ENCODE results near the gene RGS10.
"Not testable (repeated sequence)": the region's sequence is repeated elsewhere in the genome, so short reads cannot be mapped to it uniquely, and the experiment has no call there.

RGS10 gene

GRCh38 chr10:119542357-119542987 lies at the start of gene RGS10:
RGS10 (minus strand) TSS chr10:119542719; CDS start chr10:119542638, 81 bp downstream.
- H3K9me3 ChIP-seq (ENCODE audit: control insufficient read depth, low read depth, low read length) = no peaks in the 10 kb centered on the region
- H3K36me3 ChIP-seq (ENCODE audit: control insufficient read depth, low read depth, low read length) = no peaks in the 10 kb centered on the region
- peak within 1 kb of the TSS; percentile 43 for H3K4me3 ChIP-seq (ENCODE audit: low read length)
- H3K9ac ChIP-seq (ENCODE audit: low read length) = no peak within 1 kb of the TSS
- H3K4me1 ChIP-seq (ENCODE audit: control insufficient read depth, low read depth, low read length) = peaks cover 8% of the 10 kb centered on the region
- peaks cover 68% of the 10 kb centered on the region for H3K27me3 ChIP-seq (ENCODE audit: control insufficient read depth, insufficient read depth, low read length)
- H3K27ac ChIP-seq (ENCODE audit: low read length) = no peak within 1 kb of the TSS

DNA sequence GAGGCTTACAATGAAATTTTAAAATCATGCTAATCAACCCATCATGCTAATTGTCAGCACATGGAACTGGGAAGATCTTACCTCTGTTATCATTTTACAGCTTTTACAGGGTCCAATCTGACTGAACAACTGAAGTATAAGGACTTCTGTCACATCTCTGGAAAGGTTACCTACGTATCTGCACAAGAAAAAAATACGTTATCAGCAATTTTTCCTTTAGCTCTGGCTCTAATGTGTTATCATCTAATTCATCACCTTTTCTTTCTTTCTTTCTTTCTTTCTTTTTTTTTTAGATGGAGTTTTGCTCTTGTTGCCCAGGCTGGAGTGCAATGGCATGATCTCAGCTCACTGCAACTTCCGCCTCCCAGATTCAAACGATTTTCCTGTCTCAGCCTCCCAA lies 45.6 kb upstream of the RGS10 start:
- Histone ChIP-seq H3K36me3 (ENCODE audit: control insufficient read depth, low read depth, low read length) (peaks cover 43% of the 10 kb centered on the region), H3K9me3 (ENCODE audit: control insufficient read depth, low read depth, low read length) (no peaks in the 10 kb centered on the region), H3K27me3 (ENCODE audit: control insufficient read depth, insufficient read depth, low read length) (no peaks in the 10 kb centered on the region), H3K27ac (ENCODE audit: low read length) (no peak overlapping the region), H3K4me1 (ENCODE audit: control insufficient read depth, low read depth, low read length) (peaks cover 2% of the 10 kb centered on the region), H3K4me3 (ENCODE audit: low read length) (no peak overlapping the region), H3K9ac (ENCODE audit: low read length) (no peak overlapping the region)

DNA sequence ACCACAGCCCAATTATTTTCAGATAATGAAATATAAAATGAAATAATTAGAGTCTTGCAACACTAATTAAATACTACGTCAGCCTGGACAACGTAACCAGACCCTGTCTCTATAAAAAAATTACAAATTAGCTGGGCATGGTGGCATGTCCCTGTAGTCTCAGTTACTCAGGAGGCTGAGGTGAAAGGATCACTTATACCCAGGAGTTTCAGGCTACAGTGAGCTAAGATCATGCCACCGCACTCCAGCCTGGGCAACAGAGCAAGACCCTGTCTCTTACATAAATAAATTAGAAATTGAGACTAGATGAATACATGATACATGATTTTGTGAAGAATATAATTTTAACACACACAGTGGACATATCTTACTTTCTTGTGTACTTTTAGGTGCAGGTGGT lies 35.8 kb upstream of the RGS10 start:
- Histone ChIP-seq H3K27me3 (ENCODE audit: control insufficient read depth, insufficient read depth, low read length) (no peaks in the 10 kb centered on the region), H3K27ac (ENCODE audit: low read length) (no peak overlapping the region), H3K4me1 (ENCODE audit: control insufficient read depth, low read depth, low read length) (no peaks in the 10 kb centered on the region), H3K9ac (ENCODE audit: low read length) (no peak overlapping the region), H3K9me3 (ENCODE audit: control insufficient read depth, low read depth, low read length) (no peaks in the 10 kb centered on the region), H3K36me3 (ENCODE audit: control insufficient read depth, low read depth, low read length) (peaks cover 89% of the 10 kb centered on the region), H3K4me3 (ENCODE audit: low read length) (no peak overlapping the region)

- Histone ChIP-seq H3K4me1 (ENCODE audit: control insufficient read depth, low read depth, low read length) (no peaks in the 10 kb centered on the region), H3K36me3 (ENCODE audit: control insufficient read depth, low read depth, low read length) (peaks cover 75% of the 10 kb centered on the region), H3K27me3 (ENCODE audit: control insufficient read depth, insufficient read depth, low read length) (no peaks in the 10 kb centered on the region), H3K27ac (ENCODE audit: low read length) (no peak overlapping the region), H3K9me3 (ENCODE audit: control insufficient read depth, low read depth, low read length) (no peaks in the 10 kb centered on the region), H3K9ac (ENCODE audit: low read length) (no peak overlapping the region), H3K4me3 (ENCODE audit: low read length) (no peak overlapping the region)
Observed at GRCh38 chr10:119575991-119576390, 33.5 kb upstream of the RGS10 start.

GRCh38 chr10:119575506-119575905 lies 33.0 kb upstream of the RGS10 start:
- H3K27ac ChIP-seq (ENCODE audit: low read length) = no peak overlapping the region
- H3K9ac ChIP-seq (ENCODE audit: low read length) = no peak overlapping the region
- H3K4me1 ChIP-seq (ENCODE audit: control insufficient read depth, low read depth, low read length) = no peaks in the 10 kb centered on the region
- no peaks in the 10 kb centered on the region for H3K27me3 ChIP-seq (ENCODE audit: control insufficient read depth, insufficient read depth, low read length)
- peaks cover 71% of the 10 kb centered on the region for H3K36me3 ChIP-seq (ENCODE audit: control insufficient read depth, low read depth, low read length)
- H3K9me3 ChIP-seq (ENCODE audit: control insufficient read depth, low read depth, low read length) = no peaks in the 10 kb centered on the region
- H3K4me3 ChIP-seq (ENCODE audit: low read length) = no peak overlapping the region

DNA sequence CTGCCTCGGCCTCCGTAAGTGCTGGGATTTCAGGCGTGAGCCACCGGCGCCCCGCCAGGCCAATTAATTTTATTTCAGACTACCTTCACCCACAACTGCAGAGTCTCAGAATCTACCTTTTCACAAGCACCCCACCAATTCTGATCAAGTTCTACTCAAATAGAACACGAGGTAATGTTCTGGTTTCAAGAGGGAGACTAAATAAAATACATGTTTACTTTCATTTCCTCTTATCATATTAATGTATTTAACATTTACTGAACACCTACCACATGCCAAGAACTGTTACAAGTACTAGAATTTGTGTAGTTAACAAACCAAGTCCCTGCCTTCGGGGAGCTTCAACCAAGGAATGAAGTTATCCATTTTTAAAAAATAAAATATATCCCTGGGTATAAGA lies 25.5 kb upstream of the RGS10 start:
- Histone ChIP-seq H3K9ac (ENCODE audit: low read length) (no peak overlapping the region), H3K4me1 (ENCODE audit: control insufficient read depth, low read depth, low read length) (no peaks in the 10 kb centered on the region), H3K4me3 (ENCODE audit: low read length) (no peak overlapping the region), H3K27me3 (ENCODE audit: control insufficient read depth, insufficient read depth, low read length) (no peaks in the 10 kb centered on the region), H3K9me3 (ENCODE audit: control insufficient read depth, low read depth, low read length) (no peaks in the 10 kb centered on the region), H3K36me3 (ENCODE audit: control insufficient read depth, low read depth, low read length) (peaks cover 5% of the 10 kb centered on the region), H3K27ac (ENCODE audit: low read length) (no peak overlapping the region)

- Histone ChIP-seq H3K27me3 (ENCODE audit: control insufficient read depth, insufficient read depth, low read length) (no peaks in the 10 kb centered on the region), H3K27ac (ENCODE audit: low read length) (no peak overlapping the region), H3K9me3 (ENCODE audit: control insufficient read depth, low read depth, low read length) (no peaks in the 10 kb centered on the region), H3K9ac (ENCODE audit: low read length) (no peak overlapping the region), H3K36me3 (ENCODE audit: control insufficient read depth, low read depth, low read length) (no peaks in the 10 kb centered on the region), H3K4me3 (ENCODE audit: low read length) (no peak overlapping the region), H3K4me1 (ENCODE audit: control insufficient read depth, low read depth, low read length) (no peaks in the 10 kb centered on the region)
Observed at GRCh38 chr10:119562097-119562496, 19.6 kb upstream of the RGS10 start.

- H3K4me3 ChIP-seq (ENCODE audit: low read length); H3K36me3 ChIP-seq (ENCODE audit: control insufficient read depth, low read depth, low read length); H3K4me1 ChIP-seq (ENCODE audit: control insufficient read depth, low read depth, low read length); H3K27me3 ChIP-seq (ENCODE audit: control insufficient read depth, insufficient read depth, low read length); H3K27ac ChIP-seq (ENCODE audit: low read length); H3K9ac ChIP-seq (ENCODE audit: low read length); H3K9me3 ChIP-seq (ENCODE audit: control insufficient read depth, low read depth, low read length): not testable (repeated sequence)
Observed at GRCh38 chr10:119559511-119559910, 17.0 kb upstream of the RGS10 start.

- not testable (repeated sequence) for H3K9ac ChIP-seq (ENCODE audit: low read length); H3K9me3 ChIP-seq (ENCODE audit: control insufficient read depth, low read depth, low read length); H3K4me3 ChIP-seq (ENCODE audit: low read length); H3K36me3 ChIP-seq (ENCODE audit: control insufficient read depth, low read depth, low read length); H3K27me3 ChIP-seq (ENCODE audit: control insufficient read depth, insufficient read depth, low read length); H3K27ac ChIP-seq (ENCODE audit: low read length); H3K4me1 ChIP-seq (ENCODE audit: control insufficient read depth, low read depth, low read length)
Observed at GRCh38 chr10:119556081-119556480, 13.6 kb upstream of the RGS10 start.

DNA sequence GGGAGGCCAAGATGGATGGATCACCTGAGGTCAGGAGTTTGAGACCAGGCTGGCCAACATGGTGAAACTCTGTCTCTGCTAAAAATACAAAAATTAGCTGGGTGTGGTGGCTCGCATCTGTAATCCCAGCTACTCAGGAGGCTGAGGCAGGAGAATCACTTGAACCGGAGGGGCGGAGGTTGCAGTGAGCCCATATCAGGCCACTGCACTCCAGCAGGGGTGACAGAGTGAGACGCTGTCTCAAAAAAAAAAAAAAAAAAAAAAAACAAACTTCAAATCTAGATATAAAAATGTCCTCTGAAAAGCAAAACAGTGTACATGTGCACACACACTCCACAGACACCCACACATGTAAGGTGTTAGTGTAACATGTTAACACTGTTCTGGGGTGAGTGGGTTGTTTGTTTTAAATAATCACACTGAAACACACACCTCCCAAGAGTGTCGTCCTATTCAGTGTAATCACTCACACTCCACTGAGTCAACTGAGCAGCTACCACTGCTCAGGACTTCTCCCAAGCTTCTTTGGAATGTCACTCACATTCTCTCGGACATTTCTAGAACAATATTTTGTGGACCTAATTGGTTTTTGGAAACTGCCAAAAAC lies 12.8 kb upstream of the RGS10 start:
- no peak overlapping the region for H3K9ac ChIP-seq (ENCODE audit: low read length)
- no peak overlapping the region for H3K27ac ChIP-seq (ENCODE audit: low read length)
- H3K27me3 ChIP-seq (ENCODE audit: control insufficient read depth, insufficient read depth, low read length) = no peaks in the 10 kb centered on the region
- H3K4me1 ChIP-seq (ENCODE audit: control insufficient read depth, low read depth, low read length) = no peaks in the 10 kb centered on the region
- H3K9me3 ChIP-seq (ENCODE audit: control insufficient read depth, low read depth, low read length) = no peaks in the 10 kb centered on the region
- H3K36me3 ChIP-seq (ENCODE audit: control insufficient read depth, low read depth, low read length) = no peaks in the 10 kb centered on the region
- no peak overlapping the region for H3K4me3 ChIP-seq (ENCODE audit: low read length)

DNA sequence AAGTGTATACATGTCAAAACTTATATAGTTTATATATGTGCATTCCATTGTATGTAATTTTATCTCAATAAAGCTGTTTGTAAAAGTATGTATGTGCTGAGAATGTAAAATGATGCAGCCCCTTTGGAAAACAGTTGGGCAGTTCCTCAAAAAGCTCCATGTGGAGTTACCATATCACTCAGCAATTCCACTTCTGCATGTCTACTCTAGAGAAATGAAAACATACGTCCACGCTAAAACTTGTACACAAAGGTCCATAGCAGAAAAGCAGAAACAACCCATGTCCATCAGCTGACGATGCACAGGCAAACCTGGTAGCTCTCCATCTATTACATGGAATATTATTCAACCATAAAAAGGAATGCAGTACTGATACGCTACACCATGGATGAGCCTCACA lies 8.3 kb upstream of the RGS10 start:
- peaks cover 9% of the 10 kb centered on the region for H3K27me3 ChIP-seq (ENCODE audit: control insufficient read depth, insufficient read depth, low read length)
- no peak overlapping the region for H3K27ac ChIP-seq (ENCODE audit: low read length)
- H3K36me3 ChIP-seq (ENCODE audit: control insufficient read depth, low read depth, low read length) = no peaks in the 10 kb centered on the region
- H3K4me3 ChIP-seq (ENCODE audit: low read length) = no peak overlapping the region
- no peak overlapping the region for H3K9ac ChIP-seq (ENCODE audit: low read length)
- no peaks in the 10 kb centered on the region for H3K9me3 ChIP-seq (ENCODE audit: control insufficient read depth, low read depth, low read length)
- no peaks in the 10 kb centered on the region for H3K4me1 ChIP-seq (ENCODE audit: control insufficient read depth, low read depth, low read length)

DNA sequence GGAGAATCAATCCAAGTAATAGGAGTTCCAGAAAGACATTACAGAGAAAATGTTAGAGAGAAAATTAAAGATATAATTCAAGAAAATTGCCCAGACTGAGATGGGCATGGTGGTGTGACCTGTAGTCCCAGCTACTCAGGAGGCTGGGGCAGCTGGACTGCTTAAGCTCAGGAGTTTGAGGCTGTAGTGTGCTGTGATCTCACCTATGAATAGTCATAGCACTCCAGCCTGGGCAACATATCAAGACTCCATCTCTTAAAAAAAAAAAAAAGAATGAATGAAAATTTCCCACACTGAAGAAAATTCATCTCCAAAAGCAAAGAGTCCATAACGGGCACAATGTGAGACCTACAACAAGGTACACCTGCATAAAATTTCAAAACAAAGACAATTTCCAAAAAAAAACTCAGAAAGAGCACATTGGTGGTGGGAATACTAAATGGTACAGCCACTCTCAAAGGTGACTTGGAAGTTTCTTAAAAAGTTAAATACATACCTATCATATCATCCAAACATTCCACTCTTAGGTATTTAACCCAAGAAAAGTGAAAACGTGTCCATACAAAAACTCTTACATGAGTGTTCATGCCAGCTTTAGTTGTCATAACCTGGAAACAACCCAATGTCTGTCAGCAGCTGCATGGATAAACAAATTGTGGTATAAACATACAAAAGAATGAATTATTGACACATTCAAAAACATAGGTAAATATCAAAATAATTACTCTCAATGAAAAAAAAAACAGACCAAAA lies 6.9 kb upstream of the RGS10 start:
- Histone ChIP-seq H3K9ac (ENCODE audit: low read length) (no peak overlapping the region), H3K27ac (ENCODE audit: low read length) (no peak overlapping the region), H3K9me3 (ENCODE audit: control insufficient read depth, low read depth, low read length) (no peaks in the 10 kb centered on the region), H3K4me1 (ENCODE audit: control insufficient read depth, low read depth, low read length) (no peaks in the 10 kb centered on the region), H3K36me3 (ENCODE audit: control insufficient read depth, low read depth, low read length) (no peaks in the 10 kb centered on the region), H3K4me3 (ENCODE audit: low read length) (no peak overlapping the region), H3K27me3 (ENCODE audit: control insufficient read depth, insufficient read depth, low read length) (peaks cover 23% of the 10 kb centered on the region)

All from iPS-18a (cell line).